ENCODE measurements around the gene ZNF391.

The ZNF391 gene

DNA sequence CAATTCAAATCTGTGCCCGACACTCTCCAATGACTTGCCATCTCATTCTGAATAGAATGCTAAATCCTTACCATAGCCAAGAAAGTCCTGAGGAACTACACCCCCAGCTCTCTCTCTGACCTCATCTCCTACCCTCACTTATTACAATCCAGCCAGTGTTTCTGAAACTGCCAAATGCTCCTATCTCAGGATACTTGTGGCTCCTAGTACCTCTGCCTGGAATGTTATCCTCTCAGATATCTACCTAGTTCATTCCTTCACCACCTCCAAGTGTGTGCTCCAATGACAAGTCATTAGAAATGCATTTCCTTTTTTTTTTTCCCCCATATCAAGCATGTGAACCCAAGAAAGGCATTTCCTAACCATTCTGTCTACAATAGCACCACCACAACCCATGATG is 59.9 kb downstream of the ZNF391 start:
- TF ChIP-seq CTCF (conservative IDR thresholded peaks at IDR 0.05): no peak
- H3K27ac ChIP-seq: no peak overlapping the region

GRCh38 chr6:27451660-27452390 is 63.3 kb downstream of the ZNF391 start:
- TF ChIP-seq CTCF (conservative IDR thresholded peaks at IDR 0.05): no peak
- H3K27ac ChIP-seq: no peak overlapping the region

DNA sequence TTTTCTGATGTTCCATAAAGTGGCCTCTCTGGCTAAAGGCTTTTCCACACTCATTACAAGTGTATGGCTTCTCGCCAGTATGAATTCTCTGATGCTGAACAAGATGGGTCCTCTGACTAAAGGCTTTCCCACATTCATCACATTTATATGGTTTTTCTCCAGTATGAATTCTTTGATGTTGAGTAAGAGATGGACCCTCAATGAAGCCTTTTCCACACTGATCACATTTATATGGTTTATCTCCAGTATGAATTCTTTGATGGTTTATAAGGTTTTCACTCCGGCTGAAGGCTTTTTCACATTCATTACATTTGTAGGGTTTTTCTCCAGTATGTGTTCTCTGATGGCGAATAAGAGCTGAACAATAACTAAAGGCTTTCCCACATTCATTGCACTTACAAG is 63.9 kb downstream of the ZNF391 start:
- no peak for TF ChIP-seq CTCF (conservative IDR thresholded peaks at IDR 0.05)
- H3K27ac ChIP-seq: no peak overlapping the region
